Adrenal gland (tissue), 5 donors: ENCODE results near the gene RAD51B.

Source experiments
- CTCF ChIP-seq, 6 experiments: fragments of 450-650 bp in 4 of 6; fragments of 200-600 bp in 2 of 6; sonication (generic) in 1 of 6; IDR thresholded peaks; 1 replicate in 5 of 6; 2 replicates in 1 of 6; pipeline versions ENCODE4 v1.5.1 to v1.8.0; 2016 to 2021; ENCODE audit warnings: antibody characterized with exemption in 6 of 6, mild to moderate bottlenecking in 2 of 6, moderate library complexity in 1 of 6
- POLR2A ChIP-seq, 2 donors: fragments of 450-650 bp; IDR thresholded peaks; one replicate each; pipeline ENCODE4 v1.6.1; 2017; ENCODE audit warnings: antibody characterized with exemption in 2 of 2, mild to moderate bottlenecking in 2 of 2, moderate library complexity in 1 of 2
- donor health status: DM: no; HTN: no; CAD: no.

DNA sequence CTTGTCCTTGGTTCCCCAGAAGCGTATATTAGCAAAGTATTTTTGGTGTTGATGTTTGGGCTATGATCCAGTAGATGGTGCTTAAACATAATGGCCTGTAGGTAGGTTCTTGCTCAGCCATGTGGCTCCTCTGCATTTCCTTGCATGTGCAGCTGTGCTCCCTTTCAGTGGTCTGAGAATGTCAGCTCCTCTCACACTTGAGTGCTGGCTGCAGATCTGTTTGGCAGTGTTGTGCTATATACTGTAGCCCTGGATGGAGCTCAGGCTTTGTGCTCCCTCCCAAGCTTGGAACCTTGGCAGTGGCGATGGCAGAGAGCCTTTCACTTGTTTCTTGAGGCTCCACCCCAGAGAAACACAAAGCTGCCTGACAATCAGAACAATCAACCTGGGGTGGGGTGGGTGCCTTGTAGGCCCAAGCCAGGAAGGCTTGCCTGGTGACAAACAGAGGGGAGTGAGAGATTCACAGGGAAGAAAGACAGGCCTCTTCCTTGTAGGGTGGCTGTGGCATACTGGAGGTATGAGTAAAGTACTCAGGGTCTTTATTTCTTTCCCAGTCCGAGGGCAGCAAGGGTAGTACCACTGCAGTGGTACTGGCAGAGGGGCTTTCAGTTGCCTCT, 255.3 kb downstream of the RAD51B start:
- TF ChIP-seq CTCF (IDR thresholded peaks at IDR 0.05) (no peak), POLR2A (IDR thresholded peaks at IDR 0.05) (no peak)
